B cell (primary cell): ENCODE results near the gene HS3ST6. TPM values are rescaled to one million over a fixed set of nuclear protein-coding genes. Genes with fewer than 3 reads are reported as not detected.

Experiments used
- ATAC-seq: fragments of 200-7000 bp; cut with Tn5 transposase; one replicate; pipeline ENCODE4 v1.10.0; 2021; ENCODE audit warnings: low read depth, mild to moderate bottlenecking, moderate number of reproducible peaks, moderate library complexity
- CTCF ChIA-PET: fragments of 350-600 bp; sonication (Branson Sonifier 250); formaldehyde crosslinking; loops from one replicate; lab custom pipeline; 2021; ENCODE audit warnings: antibody characterized with exemption, inconsistent platforms; lab: Charles Lee
- POLR2A ChIA-PET: fragments of 350-600 bp; sonication (Branson Sonifier 250); formaldehyde crosslinking; loops from one replicate; lab custom pipeline; 2021; ENCODE audit warnings: antibody characterized with exemption; lab: Charles Lee
- DNase-seq: peaks from one replicate; pipeline ENCODE4 v3.0.0; 2013
- H2AFZ ChIP-seq: 2 replicates; pipeline ENCODE4 v1.6.1; 2012; ENCODE audit warnings: mild to moderate bottlenecking, low read depth, low read length; ENCODE audit not compliant: insufficient read depth, poor library complexity, severe bottlenecking
- H3K27ac ChIP-seq, 2 donors: 1 replicate in 1 of 2; 2 replicates in 1 of 2; pipeline ENCODE4 v1.5.1; 2012 to 2013; ENCODE audit warnings: low read length in 2 of 2, mild to moderate bottlenecking in 2 of 2, moderate library complexity in 1 of 2
- H3K27me3 ChIP-seq, 4 experiments: fragments of 200-600 bp in 1 of 4; sonication (generic) in 1 of 4; replicated peaks in 1 of 4; 1 replicate in 2 of 4; 2 replicates in 2 of 4; pipeline versions ENCODE4 v1.6.1 to v1.7.0; 2013 to 2016; ENCODE audit warnings: low read length in 3 of 4, mild to moderate bottlenecking in 2 of 4, mixed read lengths in 1 of 4, moderate library complexity in 1 of 4; ENCODE audit not compliant: insufficient read depth in 4 of 4, control insufficient read depth in 3 of 4; ENCODE audit errors: control extremely low read depth in 1 of 4
- H3K36me3 ChIP-seq, 2 experiments: replicated peaks in 1 of 2; 1 replicate in 1 of 2; 2 replicates in 1 of 2; pipeline versions ENCODE4 v1.6.1 to v1.7.1; 2013; ENCODE audit warnings: low read length in 1 of 2; ENCODE audit not compliant: insufficient read depth in 2 of 2, control insufficient read depth in 1 of 2; ENCODE audit errors: control extremely low read depth in 1 of 2, extremely low read depth in 1 of 2
- H3K4me1 ChIP-seq, 2 donors: fragments of 200-600 bp in 1 of 2; sonication (generic) in 1 of 2; 1 replicate in 1 of 2; 2 replicates in 1 of 2; pipeline versions ENCODE4 v1.5.1 to v1.6.1; 2013 to 2017; ENCODE audit warnings: low read length in 2 of 2; ENCODE audit not compliant: control insufficient read depth in 2 of 2, insufficient read depth in 2 of 2
- H3K4me2 ChIP-seq: replicated peaks from 2 replicates; pipeline ENCODE3; 2012; ENCODE audit warnings: mild to moderate bottlenecking, low read depth, low read length; ENCODE audit not compliant: poor library complexity, severe bottlenecking
- H3K4me3 ChIP-seq, 5 experiments: fragments of 200-600 bp in 1 of 5; sonication (generic) in 1 of 5; 1 replicate in 3 of 5; 2 replicates in 2 of 5; pipeline versions ENCODE4 v1.5.1 to v1.7.0; 2011 to 2016; ENCODE audit warnings: low read length in 4 of 5, mild to moderate bottlenecking in 4 of 5, low read depth in 2 of 5, control low read depth in 1 of 5, moderate library complexity in 1 of 5; ENCODE audit not compliant: insufficient read depth in 1 of 5; ENCODE audit errors: control extremely low read depth in 1 of 5, extremely low read depth in 1 of 5
- H3K79me2 ChIP-seq: fragments of 200-600 bp; sonication (generic); one replicate; pipeline ENCODE4 v1.6.0; 2016; ENCODE audit warnings: low read length; ENCODE audit not compliant: control insufficient read depth, insufficient read depth
- H3K9ac ChIP-seq: fragments of 200-600 bp; sonication (generic); 2 replicates; pipeline ENCODE4 v1.6.1; 2017; ENCODE audit warnings: mild to moderate bottlenecking, low read length, moderate library complexity
- H3K9me3 ChIP-seq, 3 donors: one replicate each; pipeline versions ENCODE4 v1.6.1 to v1.7.1; 2013; ENCODE audit warnings: low read length in 2 of 3; ENCODE audit not compliant: control insufficient read depth in 2 of 3, insufficient read depth in 1 of 3; ENCODE audit errors: control extremely low read depth in 1 of 3
- H4K20me1 ChIP-seq: 2 replicates; pipeline ENCODE4 v1.6.0; 2012; ENCODE audit warnings: mild to moderate bottlenecking, low read length; ENCODE audit not compliant: insufficient read depth, control insufficient read depth, poor library complexity, severe bottlenecking
- H3K27ac Mint-ChIP-seq: one replicate; pipeline ENCODE4 v1.8.0; 2021; ENCODE audit warnings: mixed read lengths
- H3K27me3 Mint-ChIP-seq: one replicate; pipeline ENCODE4 v1.8.0; 2021; ENCODE audit warnings: mixed read lengths
- H3K4me1 Mint-ChIP-seq: one replicate; pipeline ENCODE4 v1.8.0; 2021; ENCODE audit warnings: mixed read lengths
- H3K4me3 Mint-ChIP-seq: one replicate; pipeline ENCODE4 v1.8.0; 2021; ENCODE audit warnings: mixed read lengths
- H3K9me3 Mint-ChIP-seq: one replicate; pipeline ENCODE4 v1.8.0; 2022; ENCODE audit warnings: mixed read lengths; ENCODE audit not compliant: insufficient read depth
- EZH2 ChIP-seq: IDR thresholded peaks from 2 replicates; pipeline ENCODE4 v1.6.1; 2012; ENCODE audit warnings: borderline replicate concordance, low read depth, mild to moderate bottlenecking, moderate library complexity, low read length; ENCODE audit not compliant: insufficient read depth, poor library complexity, severe bottlenecking
- WGBS: methylation state at CpG from one replicate; pipeline ENCODE4 v1.1.5; 2013; ENCODE audit warnings: missing lambda C conversion rate; ENCODE audit not compliant: insufficient coverage; 5-methylcytosine and 5-hydroxymethylcytosine counted together
- intact Hi-C: fragments of 100-400 bp; cut with micrococcal nuclease; formaldehyde crosslinking; loops from one replicate; pipeline ENCODE4 v1.10.0; 2022
- polyA plus RNA-seq: library from polyadenylated mRNA; depleted of rRNA; stranded (reverse); fragments of >200 nt; gene quantifications from 2 replicates; pipeline ENCODE4 v1.2.3, GENCODE V29; 2012
- total RNA-seq, 2 donors: library from RNA; stranded (reverse); fragments of 120-200 nt in 1 of 2; gene quantifications; 1 replicate in 1 of 2; 2 replicates in 1 of 2; pipeline versions ENCODE4 v1.2.3 to v1.2.4, GENCODE V29; 2013 to 2022
- TF ChIP-seq, protein P1 (sequence below): fragments of 200-600 bp; IDR thresholded peaks from one replicate; pipeline ENCODE4 v1.8.0; 2022; ENCODE audit warnings: antibody characterized with exemption, mild to moderate bottlenecking

Gene HS3ST6
- total and polyA plus RNA-seq, 2 donors (not counting 1 experiment from before 2014, with no cell fraction given) = not detected

DNA sequence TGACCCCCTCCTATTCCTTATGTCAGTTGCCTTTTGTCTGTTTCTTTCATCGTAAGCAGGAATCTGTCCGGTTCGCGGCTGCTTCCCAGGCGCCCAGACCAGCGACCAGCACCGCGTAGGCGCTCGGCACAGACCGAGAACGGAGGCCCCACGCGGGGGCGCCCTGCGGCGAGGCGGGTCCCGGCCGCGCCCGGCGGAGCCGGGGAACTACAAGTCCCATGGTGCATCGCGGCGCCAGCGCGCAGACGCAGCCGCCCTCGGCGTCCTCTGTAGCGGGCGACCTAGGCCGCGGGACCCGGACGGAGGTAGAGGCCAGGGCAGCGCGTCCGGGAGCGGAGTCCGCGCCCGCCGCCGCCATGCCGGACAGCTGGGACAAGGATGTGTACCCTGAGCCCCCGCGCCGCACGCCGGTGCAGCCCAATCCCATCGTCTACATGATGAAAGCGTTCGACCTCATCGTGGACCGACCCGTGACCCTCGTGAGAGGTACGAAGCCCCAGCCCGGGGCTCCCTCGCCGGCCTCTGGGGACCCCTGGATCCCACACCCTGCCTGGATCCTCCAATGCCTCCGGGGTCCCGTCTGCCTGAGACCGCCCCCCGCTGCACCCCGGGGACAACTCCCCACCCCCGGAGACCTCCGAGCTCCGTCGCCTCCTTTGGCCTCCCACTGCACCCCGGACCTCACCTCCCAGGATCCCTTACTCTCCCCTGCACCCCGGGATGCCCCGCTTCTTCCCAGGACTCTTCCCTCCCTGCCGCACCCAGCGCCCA, 41.2 kb upstream of the HS3ST6 start, which contains the start of gene NDUFB10:
TSS of gene NDUFB10 (plus strand) at position 270 of the 771 bp plus-strand sequence. CDS start at position 357, 87 bp downstream.
- H3K27ac Mint-ChIP-seq = peak within 1 kb of the TSS; percentile 89
- H3K4me1 ChIP-seq = peaks cover 24 to 47% of the 10 kb centered on the region in 2 donors
- peak within 1 kb of the TSS; percentile 88 for H3K9ac ChIP-seq
- TF ChIP-seq EZH2 = no peak
- TF ChIP-seq, protein P1, sequence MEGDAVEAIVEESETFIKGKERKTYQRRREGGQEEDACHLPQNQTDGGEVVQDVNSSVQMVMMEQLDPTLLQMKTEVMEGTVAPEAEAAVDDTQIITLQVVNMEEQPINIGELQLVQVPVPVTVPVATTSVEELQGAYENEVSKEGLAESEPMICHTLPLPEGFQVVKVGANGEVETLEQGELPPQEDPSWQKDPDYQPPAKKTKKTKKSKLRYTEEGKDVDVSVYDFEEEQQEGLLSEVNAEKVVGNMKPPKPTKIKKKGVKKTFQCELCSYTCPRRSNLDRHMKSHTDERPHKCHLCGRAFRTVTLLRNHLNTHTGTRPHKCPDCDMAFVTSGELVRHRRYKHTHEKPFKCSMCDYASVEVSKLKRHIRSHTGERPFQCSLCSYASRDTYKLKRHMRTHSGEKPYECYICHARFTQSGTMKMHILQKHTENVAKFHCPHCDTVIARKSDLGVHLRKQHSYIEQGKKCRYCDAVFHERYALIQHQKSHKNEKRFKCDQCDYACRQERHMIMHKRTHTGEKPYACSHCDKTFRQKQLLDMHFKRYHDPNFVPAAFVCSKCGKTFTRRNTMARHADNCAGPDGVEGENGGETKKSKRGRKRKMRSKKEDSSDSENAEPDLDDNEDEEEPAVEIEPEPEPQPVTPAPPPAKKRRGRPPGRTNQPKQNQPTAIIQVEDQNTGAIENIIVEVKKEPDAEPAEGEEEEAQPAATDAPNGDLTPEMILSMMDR = peak; percentile 80
- ChIA-PET POLR2A (interaction anchor here (1.0 to 2.5 kb wide), 4 partner anchors 12 to 195 kb away, joined by 3 to 10 read pairs (median 6); partner anchors contain the start of genes TBL3 and TRAF7), CTCF (interaction anchor here (0.6 to 2.2 kb wide), 4 partner anchors 29 to 194 kb away, joined by 3 to 5 read pairs (median 4); no protein-coding TSS in a partner anchor)
- H4K20me1 ChIP-seq = peaks cover 23% of the 10 kb centered on the region
- WGBS = under 1% methylated on average over 76 of the region's 79 CpGs
- H3K4me1 Mint-ChIP-seq = peaks cover 38% of the 10 kb centered on the region
- peaks cover 25% of the 10 kb centered on the region for H3K79me2 ChIP-seq
- H3K27me3 Mint-ChIP-seq = peaks cover 3% of the 10 kb centered on the region
- H3K9me3 Mint-ChIP-seq = no peaks in the 10 kb centered on the region
- no peaks in the 10 kb centered on the region for H3K9me3 ChIP-seq
- H3K27ac ChIP-seq = peak within 1 kb of the TSS; percentile 51 to 77
- intact Hi-C loops = loop anchor here (1.0 to 2.0 kb wide), 5 partner anchors 12 to 309 kb away; partner anchors contain the start of genes RNPS1, TRAF7 and ZNF598
- H3K4me3 Mint-ChIP-seq = peak within 1 kb of the TSS; percentile 89
- peak within 1 kb of the TSS; percentile 51 to 89 (median 86) for H3K4me3 ChIP-seq
- DNase-seq (peak; percentile 93), ATAC-seq (peak; percentile 94)
- peaks cover 0 to 29% of the 10 kb centered on the region in 2 experiments for H3K36me3 ChIP-seq
- peak within 1 kb of the TSS; percentile 93 for H2AFZ ChIP-seq
- no peaks in the 10 kb centered on the region for H3K27me3 ChIP-seq
- peak within 1 kb of the TSS; percentile 83 for H3K4me2 ChIP-seq
